ENCODE results near the gene MRTFA. TPM values are rescaled to one million over a fixed set of nuclear protein-coding genes. Genes with fewer than 3 reads are reported as not detected.

Gene MRTFA
- polyA plus RNA-seq, 2 of the 4 experiments (the other 2 are of a cell fraction), result 6.8 to 48.3 TPM

DNA sequence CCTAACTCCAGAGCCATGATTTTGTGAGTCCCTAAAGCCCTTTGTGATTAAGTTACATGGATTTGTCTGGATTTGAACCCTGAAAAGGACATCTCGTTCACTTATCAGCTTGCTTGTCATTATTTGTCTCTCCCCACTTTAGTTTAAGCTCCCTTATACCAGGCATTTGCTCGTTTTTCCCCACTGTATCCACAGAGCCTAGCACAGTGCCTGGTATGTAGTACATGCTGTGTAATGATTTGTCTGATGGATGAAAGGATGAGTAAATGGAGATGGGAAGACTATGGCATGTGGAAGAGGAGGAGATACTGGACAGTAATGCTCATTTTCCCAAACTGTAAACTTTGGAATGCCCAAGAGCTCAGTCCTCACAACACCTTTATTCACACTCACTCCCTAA, 33.5 kb upstream of the MRTFA start (continued):
- TF ChIP-seq, protein P1, sequence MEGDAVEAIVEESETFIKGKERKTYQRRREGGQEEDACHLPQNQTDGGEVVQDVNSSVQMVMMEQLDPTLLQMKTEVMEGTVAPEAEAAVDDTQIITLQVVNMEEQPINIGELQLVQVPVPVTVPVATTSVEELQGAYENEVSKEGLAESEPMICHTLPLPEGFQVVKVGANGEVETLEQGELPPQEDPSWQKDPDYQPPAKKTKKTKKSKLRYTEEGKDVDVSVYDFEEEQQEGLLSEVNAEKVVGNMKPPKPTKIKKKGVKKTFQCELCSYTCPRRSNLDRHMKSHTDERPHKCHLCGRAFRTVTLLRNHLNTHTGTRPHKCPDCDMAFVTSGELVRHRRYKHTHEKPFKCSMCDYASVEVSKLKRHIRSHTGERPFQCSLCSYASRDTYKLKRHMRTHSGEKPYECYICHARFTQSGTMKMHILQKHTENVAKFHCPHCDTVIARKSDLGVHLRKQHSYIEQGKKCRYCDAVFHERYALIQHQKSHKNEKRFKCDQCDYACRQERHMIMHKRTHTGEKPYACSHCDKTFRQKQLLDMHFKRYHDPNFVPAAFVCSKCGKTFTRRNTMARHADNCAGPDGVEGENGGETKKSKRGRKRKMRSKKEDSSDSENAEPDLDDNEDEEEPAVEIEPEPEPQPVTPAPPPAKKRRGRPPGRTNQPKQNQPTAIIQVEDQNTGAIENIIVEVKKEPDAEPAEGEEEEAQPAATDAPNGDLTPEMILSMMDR (IDR thresholded peaks at IDR 0.05), result no peak
- TF ChIP-seq TP53 (CRISPR knock-in tag; IDR thresholded peaks at IDR 0.05), result no peak

DNA sequence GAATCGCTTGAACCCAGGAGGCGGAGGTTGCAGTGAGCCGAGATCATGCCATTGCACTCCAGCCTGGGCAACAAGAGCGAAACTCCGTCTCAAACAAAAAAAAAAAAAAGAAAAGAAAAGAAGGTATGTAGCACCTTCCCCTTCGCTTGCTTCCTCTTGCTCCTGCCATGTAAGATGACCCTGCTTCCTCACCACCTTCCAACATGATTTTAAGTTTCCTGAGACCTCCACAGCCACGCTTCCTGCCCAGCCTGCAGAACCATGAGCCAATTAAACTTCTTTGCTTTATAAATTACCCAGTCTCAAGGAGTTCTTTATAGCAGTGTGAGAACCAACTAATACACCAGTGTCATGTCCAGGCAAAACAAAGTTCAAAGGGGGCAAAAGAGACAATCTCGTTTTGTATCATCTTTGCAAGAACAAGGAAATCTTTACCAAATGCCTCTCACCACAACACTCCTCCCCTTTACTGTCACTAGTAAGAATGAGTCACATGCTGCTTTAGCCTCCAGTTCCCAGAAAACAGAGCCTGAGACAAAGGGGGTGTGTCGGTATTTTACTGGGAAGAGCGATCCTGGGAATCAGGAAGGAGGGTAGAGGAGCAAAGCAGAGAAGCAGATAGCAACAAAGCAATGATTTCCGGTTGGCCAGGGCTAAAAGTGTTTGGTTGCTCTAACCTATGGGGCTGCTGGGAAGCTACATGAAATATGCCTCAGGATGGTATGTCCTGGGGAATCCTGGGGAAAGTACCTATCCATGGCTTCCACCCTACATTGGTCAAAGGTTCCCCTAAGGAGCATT, 32.3 kb upstream of the MRTFA start:
- H3K9me3 ChIP-seq, result no peaks in the 10 kb centered on the region
- no peaks in the 10 kb centered on the region for H3K4me1 ChIP-seq
- H3K4me3 ChIP-seq, result no peak overlapping the region
- FAIRE-seq (no peak), ATAC-seq (peak; percentile 72 to 82), DNase-seq (ENCODE audit: low read depth in 1 of 2, low spot score in 1 of 2) (peak; percentile 51 to 70)
- ChIA-PET CTCF (interaction anchor here (1.4 to 2.3 kb wide), 4 partner anchors 14 to 232 kb away, joined by 3 to 10 read pairs (median 3); no protein-coding TSS in a partner anchor), POLR2A (no interaction called here)
- peak overlapping the region in 1 of 2 experiments; percentile 32; a peak in 2 of 6 replicates for H3K27ac ChIP-seq
- 0 out of 3 replicates have a peak overlapping the region, but pooled peaks have one; percentile 18 for H3K4me2 ChIP-seq
- TF ChIP-seq FOSL2 (IDR thresholded peaks at IDR 0.05), result no peak
- TF ChIP-seq FOSL2 (CRISPR knock-in tag; IDR thresholded peaks at IDR 0.05), result peak; percentile 19; the same call in 1 of the 2 replicates
- TF ChIP-seq, protein P2, sequence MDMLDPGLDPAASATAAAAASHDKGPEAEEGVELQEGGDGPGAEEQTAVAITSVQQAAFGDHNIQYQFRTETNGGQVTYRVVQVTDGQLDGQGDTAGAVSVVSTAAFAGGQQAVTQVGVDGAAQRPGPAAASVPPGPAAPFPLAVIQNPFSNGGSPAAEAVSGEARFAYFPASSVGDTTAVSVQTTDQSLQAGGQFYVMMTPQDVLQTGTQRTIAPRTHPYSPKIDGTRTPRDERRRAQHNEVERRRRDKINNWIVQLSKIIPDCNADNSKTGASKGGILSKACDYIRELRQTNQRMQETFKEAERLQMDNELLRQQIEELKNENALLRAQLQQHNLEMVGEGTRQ (IDR thresholded peaks at IDR 0.05), result 0 out of 2 replicates have a peak, but pooled peaks have one; percentile 23
- TF ChIP-seq HEYL (CRISPR knock-in tag; IDR thresholded peaks at IDR 0.05), result no peak
- TF ChIP-seq GATA3 (IDR thresholded peaks at IDR 0.05; ENCODE audit: borderline replicate concordance), result no peak
- WGBS (ENCODE audit: missing lambda C conversion rate), result 75% methylated on average over 11 of the region's 11 CpGs

DNA sequence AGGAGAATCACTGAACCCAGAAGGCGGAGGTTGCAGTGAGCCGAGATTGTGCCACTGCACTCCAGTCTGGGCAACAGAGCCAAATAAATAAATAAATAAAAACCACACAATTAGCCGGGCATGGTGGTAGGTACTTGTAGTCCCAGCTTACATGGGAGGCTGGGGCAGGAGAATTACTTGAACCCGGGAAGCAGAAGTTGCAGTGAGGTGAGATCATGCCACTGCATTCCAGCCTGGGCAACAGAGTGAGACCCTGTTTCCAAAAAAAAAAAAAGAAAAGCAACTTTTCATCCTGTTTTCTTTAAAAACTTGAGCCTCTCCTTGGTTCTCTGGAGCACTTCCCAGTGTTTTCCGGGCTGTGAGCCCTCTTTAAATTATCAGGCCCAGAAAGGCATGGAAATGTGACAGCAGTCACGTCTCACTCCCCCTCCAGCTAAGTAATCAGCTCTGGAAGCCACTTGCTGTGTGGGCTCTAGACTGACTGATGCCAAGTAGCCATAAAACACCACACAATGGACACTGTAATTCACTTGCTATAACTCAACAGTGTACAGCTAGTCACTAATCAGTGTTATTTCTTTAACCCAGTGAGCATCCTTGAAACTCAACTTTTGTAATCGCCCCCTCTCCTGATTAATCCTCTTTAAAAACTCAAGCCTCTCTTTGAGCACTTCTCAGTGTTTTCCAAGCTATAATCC, 29.8 kb upstream of the MRTFA start:
- WGBS (ENCODE audit: missing lambda C conversion rate), result 82% methylated on average over 7 of the region's 7 CpGs
- TF ChIP-seq BHLHE40 (IDR thresholded peaks at IDR 0.05; ENCODE audit: low read depth, low read length) (no peak), ZFP36 (IDR thresholded peaks at IDR 0.05; ENCODE audit: borderline replicate concordance, partially characterized antibody) (no peak), FOSL2 (IDR thresholded peaks at IDR 0.05) (no peak), FOSL2 (CRISPR knock-in tag; IDR thresholded peaks at IDR 0.05) (no peak), HDAC2 (IDR thresholded peaks at IDR 0.05) (no peak)
- DNase-seq (ENCODE audit: low read depth in 1 of 2, low spot score in 1 of 2), result no peak
- H3K9me3 ChIP-seq, result no peaks in the 10 kb centered on the region
- FAIRE-seq, result no peak
- no peak overlapping the region for H3K4me3 ChIP-seq
- no peaks in the 10 kb centered on the region for H3K4me1 ChIP-seq
- no peak overlapping the region for H3K4me2 ChIP-seq
- ATAC-seq, result no peak
- ChIA-PET CTCF (interaction anchor here (0.6 to 1.5 kb wide), 4 partner anchors 9 to 300 kb away, joined by 3 to 7 read pairs (median 3); no protein-coding TSS in a partner anchor), POLR2A (no interaction called here)
- H3K27ac ChIP-seq, result no peak overlapping the region

DNA sequence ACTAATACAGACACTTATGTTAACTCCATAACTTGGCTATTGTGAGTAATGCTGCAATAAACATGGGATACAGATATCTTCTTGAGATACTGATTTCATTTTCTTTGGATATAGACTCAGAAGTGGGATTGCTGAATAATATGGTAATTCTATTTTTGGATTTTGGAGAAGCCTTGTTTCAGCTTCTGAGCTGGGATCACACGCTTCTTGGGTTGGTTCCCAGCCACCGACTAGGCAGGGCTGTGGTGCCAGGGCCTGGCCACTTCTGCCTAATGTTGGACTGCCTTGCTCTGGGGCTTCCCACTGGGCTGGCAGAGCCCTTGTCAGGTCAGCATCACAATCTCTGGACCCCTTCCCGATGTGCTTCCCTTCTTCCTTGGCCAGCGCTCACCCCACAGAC, 28.8 kb upstream of the MRTFA start:
- H3K27ac ChIP-seq, result no peak overlapping the region
- TF ChIP-seq, protein P2 (IDR thresholded peaks at IDR 0.05), result no peak
- TF ChIP-seq KDM5A (IDR thresholded peaks at IDR 0.05), result no peak
- TF ChIP-seq MAZ (IDR thresholded peaks at IDR 0.05; ENCODE audit: borderline replicate concordance, low read depth, low read length), result no peak
- TF ChIP-seq EHMT2 (IDR thresholded peaks at IDR 0.05; ENCODE audit: low read depth), result no peak
- TF ChIP-seq ZSCAN20 (CRISPR knock-in tag; IDR thresholded peaks at IDR 0.05), result no peak
- TF ChIP-seq RNF2 (IDR thresholded peaks at IDR 0.05; ENCODE audit: borderline replicate concordance, low read depth), result no peak
- DNase-seq (ENCODE audit: low read depth in 1 of 2, low spot score in 1 of 2), result no peak
- no peak overlapping the region for H3K4me2 ChIP-seq
- no peaks in the 10 kb centered on the region for H3K9me3 ChIP-seq
- POLR2A ChIA-PET, result no interaction called here
- FAIRE-seq, result no peak
- H3K4me1 ChIP-seq, result no peaks in the 10 kb centered on the region
- WGBS (ENCODE audit: missing lambda C conversion rate), result 86% methylated on average over 3 of the region's 4 CpGs
- no peak; a peak in 1 of 6 replicates for ATAC-seq
- H3K4me3 ChIP-seq, result no peak overlapping the region
- CTCF ChIA-PET, result interaction anchor here (1.0 to 1.5 kb wide), 2 partner anchors 18 to 105 kb away, joined by 3 to 7 read pairs; no protein-coding TSS in a partner anchor

Data from A549 (cell line).